ENCODE measurements around the gene CKB. TPM values are rescaled to one million over a fixed set of nuclear protein-coding genes. Genes with fewer than 3 reads are reported as not detected.

Gene CKB
- total RNA-seq, 1 experiment from 2014 or later: 28.2 TPM

DNA sequence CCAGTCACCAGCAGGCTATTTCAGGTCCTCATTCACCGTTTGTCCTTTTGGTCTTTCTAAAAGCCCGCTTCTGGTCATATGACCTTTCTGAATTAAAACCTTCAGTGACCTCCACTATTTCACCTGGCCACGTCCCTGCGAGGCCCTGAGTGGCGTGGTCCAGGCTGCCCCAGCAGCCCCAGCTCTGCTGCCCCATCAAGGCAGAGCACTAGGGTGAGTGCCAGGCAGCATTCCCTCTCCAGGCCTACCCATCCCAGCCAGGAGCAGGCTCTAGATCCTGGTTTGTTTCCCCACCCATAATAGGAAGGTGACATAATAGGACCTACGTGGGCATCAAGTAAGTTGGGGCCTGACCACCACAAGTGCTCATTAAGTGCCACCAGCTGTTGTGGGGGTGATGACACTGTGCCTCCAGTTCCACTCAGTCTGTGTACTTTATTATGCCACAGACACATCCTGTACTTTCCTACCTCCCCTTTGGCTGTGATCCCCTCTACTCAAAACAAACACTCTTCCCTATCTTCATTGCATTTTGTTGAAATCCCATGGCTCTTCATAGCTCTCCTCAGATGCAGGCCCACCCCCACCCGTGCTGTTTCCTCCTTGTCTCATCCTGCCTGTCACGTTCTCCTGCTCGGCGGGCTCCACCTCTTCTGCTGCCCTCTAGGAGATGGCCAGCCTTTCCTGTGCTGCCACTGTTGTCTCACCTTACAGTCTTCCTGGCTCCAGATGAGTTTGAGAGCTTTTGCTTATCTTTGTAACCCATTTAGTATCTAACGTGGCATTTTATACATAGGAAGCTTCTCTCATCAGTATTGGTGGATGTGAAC is 21.4 kb downstream of the CKB start:
- CTCF ChIA-PET: interaction anchor here (1.0 kb wide), 1 partner anchor 17 kb away, joined by 3 read pairs; no protein-coding TSS in a partner anchor
- intact Hi-C loops (cut with micrococcal nuclease; ENCODE audit: unreplicated experiment): no loop called here

DNA sequence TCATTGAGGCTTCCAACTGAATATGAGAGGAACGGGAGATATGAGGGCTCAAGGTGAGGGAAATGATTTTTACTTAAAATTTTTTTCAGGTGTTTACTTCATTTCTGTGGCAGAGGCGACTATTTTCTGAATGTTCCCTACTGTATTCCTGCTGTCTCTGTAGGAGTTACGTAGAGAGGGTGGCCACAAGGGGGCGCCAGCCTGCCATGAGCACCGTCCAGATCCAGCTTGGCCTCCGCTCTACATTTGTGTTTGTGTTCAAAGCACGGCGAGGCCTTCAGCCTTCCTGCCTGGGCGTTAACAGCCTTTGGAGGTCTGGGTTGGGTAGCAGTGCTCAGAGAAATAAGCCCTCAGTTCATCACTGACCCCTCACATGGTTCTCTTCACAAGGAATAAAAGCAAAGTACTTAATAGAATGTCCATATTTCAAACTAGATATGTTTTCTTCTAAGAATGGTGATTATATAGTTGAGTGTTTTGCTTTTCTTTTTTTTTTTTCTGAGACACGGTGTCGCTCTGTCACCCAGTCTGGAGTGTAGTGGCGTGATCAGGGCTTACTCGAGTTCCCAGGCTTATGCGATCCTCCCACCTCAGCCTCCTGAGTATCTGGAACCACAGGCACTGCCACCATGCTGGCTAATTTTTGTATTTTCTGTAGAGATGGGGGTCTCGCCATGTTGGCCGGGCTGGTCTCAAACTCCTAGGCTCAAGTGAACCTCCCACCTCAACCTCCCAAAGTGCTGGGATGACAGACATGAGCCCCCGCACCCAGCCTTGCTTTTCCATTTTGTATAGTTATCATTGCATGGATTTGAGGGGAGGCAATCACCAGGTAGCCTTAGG is 22.3 kb downstream of the CKB start:
- no peak overlapping the region for H3K27ac Mint-ChIP-seq (ENCODE audit: unreplicated experiment)
- CTCF ChIA-PET: interaction anchor here (0.6 to 1.0 kb wide), 3 partner anchors 18 to 97 kb away, joined by 3 to 4 read pairs (median 3); no protein-coding TSS in a partner anchor
- peaks cover 46% of the 10 kb centered on the region for H3K36me3 Mint-ChIP-seq (ENCODE audit: insufficient read depth, unreplicated experiment)
- H3K27me3 Mint-ChIP-seq (ENCODE audit: unreplicated experiment): no peaks in the 10 kb centered on the region
- peak; percentile 86 for DNase-seq
- BruUV-seq (replicated peaks): no TSS peak
- intact Hi-C loops (cut with micrococcal nuclease; ENCODE audit: unreplicated experiment): no loop called here
- H3K4me1 Mint-ChIP-seq (ENCODE audit: low read depth, unreplicated experiment): peaks cover 5% of the 10 kb centered on the region
- H3K4me3 Mint-ChIP-seq (ENCODE audit: low read depth, unreplicated experiment): no peak overlapping the region
- no peaks in the 10 kb centered on the region for H3K9me3 Mint-ChIP-seq (ENCODE audit: low read depth, unreplicated experiment)
- TF ChIP-seq, protein P1, sequence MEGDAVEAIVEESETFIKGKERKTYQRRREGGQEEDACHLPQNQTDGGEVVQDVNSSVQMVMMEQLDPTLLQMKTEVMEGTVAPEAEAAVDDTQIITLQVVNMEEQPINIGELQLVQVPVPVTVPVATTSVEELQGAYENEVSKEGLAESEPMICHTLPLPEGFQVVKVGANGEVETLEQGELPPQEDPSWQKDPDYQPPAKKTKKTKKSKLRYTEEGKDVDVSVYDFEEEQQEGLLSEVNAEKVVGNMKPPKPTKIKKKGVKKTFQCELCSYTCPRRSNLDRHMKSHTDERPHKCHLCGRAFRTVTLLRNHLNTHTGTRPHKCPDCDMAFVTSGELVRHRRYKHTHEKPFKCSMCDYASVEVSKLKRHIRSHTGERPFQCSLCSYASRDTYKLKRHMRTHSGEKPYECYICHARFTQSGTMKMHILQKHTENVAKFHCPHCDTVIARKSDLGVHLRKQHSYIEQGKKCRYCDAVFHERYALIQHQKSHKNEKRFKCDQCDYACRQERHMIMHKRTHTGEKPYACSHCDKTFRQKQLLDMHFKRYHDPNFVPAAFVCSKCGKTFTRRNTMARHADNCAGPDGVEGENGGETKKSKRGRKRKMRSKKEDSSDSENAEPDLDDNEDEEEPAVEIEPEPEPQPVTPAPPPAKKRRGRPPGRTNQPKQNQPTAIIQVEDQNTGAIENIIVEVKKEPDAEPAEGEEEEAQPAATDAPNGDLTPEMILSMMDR (IDR thresholded peaks at IDR 0.05; ENCODE audit: unreplicated experiment): peak; percentile 74

More for the DNA sequence above, 21.4 kb downstream of the CKB start:
- Mint-ChIP-seq H3K27me3 (ENCODE audit: unreplicated experiment) (no peaks in the 10 kb centered on the region), H3K9me3 (ENCODE audit: low read depth, unreplicated experiment) (no peaks in the 10 kb centered on the region), H3K4me3 (ENCODE audit: low read depth, unreplicated experiment) (no peak overlapping the region), H3K27ac (ENCODE audit: unreplicated experiment) (no peak overlapping the region), H3K4me1 (ENCODE audit: low read depth, unreplicated experiment) (peaks cover 5% of the 10 kb centered on the region), H3K36me3 (ENCODE audit: insufficient read depth, unreplicated experiment) (peaks cover 54% of the 10 kb centered on the region)
- BruUV-seq (replicated peaks): no TSS peak
- no peak for DNase-seq
- TF ChIP-seq, protein P1 (IDR thresholded peaks at IDR 0.05; ENCODE audit: unreplicated experiment): no peak

DNA sequence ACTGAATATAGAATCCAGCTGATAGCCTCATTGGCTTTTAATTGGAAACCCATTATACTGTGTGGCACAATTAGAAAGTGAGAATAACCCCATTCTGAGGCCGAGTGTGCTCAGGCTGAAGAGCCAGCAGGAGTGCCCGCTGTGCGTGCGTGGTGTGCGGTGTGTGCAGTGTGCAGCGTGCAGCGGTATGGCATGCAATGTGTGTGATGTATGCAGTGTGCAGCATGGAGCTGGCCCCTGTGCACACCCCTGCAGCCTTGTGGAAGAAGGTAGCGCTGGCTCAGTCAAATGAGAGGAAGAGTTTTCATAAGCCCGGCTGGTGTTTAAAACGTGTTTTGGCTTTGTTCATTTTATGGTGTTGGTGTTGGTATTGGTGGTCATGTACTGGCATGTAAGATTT is 22.9 kb downstream of the CKB start:
- H3K36me3 Mint-ChIP-seq (ENCODE audit: insufficient read depth, unreplicated experiment): peaks cover 40% of the 10 kb centered on the region
- H3K9me3 Mint-ChIP-seq (ENCODE audit: low read depth, unreplicated experiment): no peaks in the 10 kb centered on the region
- H3K4me3 Mint-ChIP-seq (ENCODE audit: low read depth, unreplicated experiment): no peak overlapping the region
- CTCF ChIA-PET: interaction anchor here (0.6 kb wide), 1 partner anchor 97 kb away, joined by 4 read pairs; no protein-coding TSS in a partner anchor
- peaks cover 5% of the 10 kb centered on the region for H3K4me1 Mint-ChIP-seq (ENCODE audit: low read depth, unreplicated experiment)
- no peak overlapping the region for H3K27ac Mint-ChIP-seq (ENCODE audit: unreplicated experiment)
- H3K27me3 Mint-ChIP-seq (ENCODE audit: unreplicated experiment): no peaks in the 10 kb centered on the region
- TF ChIP-seq, protein P1 (IDR thresholded peaks at IDR 0.05; ENCODE audit: unreplicated experiment): no peak
- no TSS peak for BruUV-seq (replicated peaks)
- intact Hi-C loops (cut with micrococcal nuclease; ENCODE audit: unreplicated experiment): no loop called here
- no peak for DNase-seq

DNA sequence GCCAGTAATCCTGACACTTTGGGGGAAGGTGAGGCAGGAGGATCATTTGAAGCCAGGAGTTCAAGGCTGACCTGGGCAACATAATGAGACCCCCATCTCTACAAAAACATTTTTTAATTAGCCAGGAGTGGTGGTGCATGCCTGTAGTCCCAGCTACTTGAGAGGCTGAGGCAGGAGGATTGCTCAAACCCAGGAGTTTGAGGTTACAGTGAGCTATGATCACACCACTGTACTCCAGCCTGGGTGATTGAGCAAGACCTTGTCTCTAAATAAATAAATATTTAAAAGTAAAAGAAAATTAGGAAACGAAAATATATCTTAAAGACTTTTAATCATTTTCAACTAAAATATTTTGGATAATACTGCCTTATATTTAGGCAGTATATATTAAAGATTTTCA is 25.9 kb downstream of the CKB start:
- TF ChIP-seq, protein P1 (IDR thresholded peaks at IDR 0.05; ENCODE audit: unreplicated experiment): no peak
- intact Hi-C loops (cut with micrococcal nuclease; ENCODE audit: unreplicated experiment): no loop called here
- no peak for DNase-seq
- no TSS peak for BruUV-seq (replicated peaks)
- Mint-ChIP-seq H3K4me3 (ENCODE audit: low read depth, unreplicated experiment) (no peak overlapping the region), H3K4me1 (ENCODE audit: low read depth, unreplicated experiment) (peaks cover 5% of the 10 kb centered on the region), H3K9me3 (ENCODE audit: low read depth, unreplicated experiment) (no peaks in the 10 kb centered on the region), H3K27me3 (ENCODE audit: unreplicated experiment) (no peaks in the 10 kb centered on the region), H3K27ac (ENCODE audit: unreplicated experiment) (no peak overlapping the region), H3K36me3 (ENCODE audit: insufficient read depth, unreplicated experiment) (peaks cover 26% of the 10 kb centered on the region)
- CTCF ChIA-PET: no interaction called here
